Putamen (tissue), 1 donor: Measurements from ENCODE around the gene IL1F10.
"Not testable (repeated sequence)": the region's sequence is repeated elsewhere in the genome, so short reads cannot be mapped to it uniquely, and the experiment has no call there.

ENCODE experiments used
- DNase-seq: peaks from one replicate; pipeline ENCODE4 v3.0.0-alpha.2; 2016; ENCODE audit warnings: low spot score

Gene IL1F10

DNA sequence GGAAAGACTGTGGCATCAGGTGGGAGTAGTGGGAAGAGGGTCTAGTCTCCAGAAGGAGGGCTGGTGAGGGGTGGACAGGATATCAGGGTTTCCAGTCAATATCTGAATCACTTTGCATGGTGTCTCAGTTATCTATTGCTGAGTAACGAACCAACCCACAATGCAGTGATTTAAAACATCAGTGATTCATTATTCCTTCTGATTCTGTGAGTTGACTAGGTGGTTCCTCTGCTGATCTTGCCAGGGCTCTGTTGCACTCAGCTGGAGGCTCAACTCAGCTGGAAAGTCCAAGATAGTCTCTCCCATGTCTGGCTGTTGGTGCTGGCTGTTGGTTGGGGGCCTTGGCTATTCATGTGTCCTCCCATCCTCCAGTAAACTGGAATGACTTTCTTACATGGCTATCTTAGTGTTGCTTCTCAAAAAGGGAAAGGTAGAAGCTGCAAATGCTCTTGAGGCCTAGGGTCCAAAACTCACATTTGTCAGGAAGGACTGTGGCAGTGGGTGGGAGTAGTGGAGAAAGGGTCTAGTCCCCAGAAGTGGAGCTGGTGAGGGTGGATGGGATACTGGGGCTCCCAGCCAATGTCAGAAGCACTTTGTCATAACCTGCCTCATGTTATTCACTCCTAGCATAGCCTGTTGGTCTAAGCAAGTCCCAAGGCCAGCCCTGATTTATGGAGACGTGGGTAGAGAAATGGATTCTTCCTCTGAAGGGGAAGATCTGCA is 13.9 kb downstream of the IL1F10 start:
- DNase-seq = no peak

DNA sequence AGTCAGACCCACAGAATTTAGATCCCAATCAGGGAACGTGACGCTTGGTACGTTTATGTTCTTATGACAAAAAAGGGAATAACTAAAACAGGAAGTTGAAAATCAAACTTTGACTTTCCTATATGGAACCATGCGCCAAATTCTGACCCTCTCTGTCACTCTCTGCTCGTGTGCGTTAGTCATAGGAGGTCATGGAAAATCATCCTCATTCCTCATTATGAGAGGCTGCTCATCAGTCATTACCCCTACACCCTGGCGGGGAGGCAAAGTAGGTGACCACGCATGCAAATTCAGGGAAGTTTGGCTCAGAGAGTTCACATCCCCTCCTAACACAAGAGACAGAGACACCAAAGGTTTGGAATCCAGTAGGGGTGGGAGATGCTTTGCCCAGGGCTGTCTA is 15.5 kb downstream of the IL1F10 start:
- DNase-seq = no peak

GRCh38 chr2:113084249-113085000 is 16.7 kb downstream of the IL1F10 start:
- DNase-seq = no peak

DNA sequence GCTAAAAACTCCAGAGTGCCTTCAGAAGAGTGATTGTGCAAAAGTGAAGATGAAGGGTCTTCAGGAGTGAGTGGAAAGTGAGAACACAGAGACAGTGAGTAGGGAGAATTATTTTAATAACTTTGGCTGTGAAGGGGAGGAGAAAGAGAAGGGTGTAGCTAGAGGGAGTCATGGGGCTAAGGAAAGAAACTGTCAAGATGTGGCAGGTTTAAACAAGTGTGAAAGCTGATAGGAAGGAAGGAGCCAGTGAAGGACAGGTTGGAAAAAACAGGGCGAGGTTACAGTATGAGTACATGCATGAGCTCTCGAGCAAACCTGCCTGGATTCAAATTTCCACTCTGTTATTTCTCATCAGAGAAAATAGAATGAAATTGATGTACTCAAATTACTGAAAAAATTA is 17.8 kb downstream of the IL1F10 start:
- DNase-seq = no peak

- no peak for DNase-seq
Observed at GRCh38 chr2:113088213-113088992, 20.6 kb downstream of the IL1F10 start.

DNA sequence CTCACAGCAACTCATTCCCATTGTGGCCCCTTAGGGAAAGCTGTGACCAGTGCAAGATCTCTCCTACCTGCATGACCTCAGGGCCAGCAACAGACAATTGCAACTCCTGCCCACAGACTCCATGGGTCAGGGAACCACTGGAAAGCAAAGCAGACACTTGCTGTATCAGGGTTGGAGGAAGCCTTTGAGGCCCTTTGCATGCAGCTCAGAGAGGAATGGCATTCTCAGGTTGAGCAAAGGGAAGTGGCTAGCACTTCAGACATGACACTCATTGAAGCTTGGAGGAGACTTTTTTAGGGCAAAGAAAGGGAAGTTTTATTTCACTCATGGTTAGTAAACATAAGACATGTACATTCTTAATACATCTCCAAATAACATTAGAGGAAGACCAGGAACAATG is 22.1 kb downstream of the IL1F10 start:
- DNase-seq = no peak

GRCh38 chr2:113091231-113091896 is 23.6 kb downstream of the IL1F10 start:
- DNase-seq = no peak

GRCh38 chr2:113092864-113093612 is 25.3 kb downstream of the IL1F10 start:
- no peak for DNase-seq

GRCh38 chr2:113093613-113093977 is 25.8 kb downstream of the IL1F10 start:
- no peak for DNase-seq

- DNase-seq = not testable (repeated sequence)
Observed at GRCh38 chr2:113096306-113096705, 28.5 kb downstream of the IL1F10 start.

- not testable (repeated sequence) for DNase-seq
Observed at GRCh38 chr2:113096842-113097618, 29.3 kb downstream of the IL1F10 start.

DNA sequence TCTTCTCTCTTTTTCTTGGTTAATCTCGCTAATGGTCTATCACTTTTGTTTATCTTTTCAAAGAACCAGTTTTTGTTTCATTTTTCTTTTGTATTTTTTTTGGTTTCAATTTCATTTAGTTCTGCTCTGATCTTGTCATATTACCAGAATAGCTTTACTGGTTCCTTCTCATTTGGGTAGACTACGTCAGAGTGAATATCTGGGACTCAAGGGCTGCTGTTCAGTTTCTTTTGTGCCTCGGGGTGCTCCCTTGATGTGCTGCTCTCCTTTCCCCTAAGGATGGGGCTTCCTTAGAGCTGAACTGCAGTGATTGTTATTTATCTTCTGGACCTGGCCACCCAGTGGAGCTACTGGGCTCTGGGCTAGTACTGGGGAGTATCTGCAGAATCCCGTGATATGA is 30.3 kb downstream of the IL1F10 start:
- no peak for DNase-seq

- DNase-seq = no peak
Observed at GRCh38 chr2:113098532-113098931, 30.8 kb downstream of the IL1F10 start.

GRCh38 chr2:113102133-113102532 is 34.4 kb downstream of the IL1F10 start:
- DNase-seq = no peak

DNA sequence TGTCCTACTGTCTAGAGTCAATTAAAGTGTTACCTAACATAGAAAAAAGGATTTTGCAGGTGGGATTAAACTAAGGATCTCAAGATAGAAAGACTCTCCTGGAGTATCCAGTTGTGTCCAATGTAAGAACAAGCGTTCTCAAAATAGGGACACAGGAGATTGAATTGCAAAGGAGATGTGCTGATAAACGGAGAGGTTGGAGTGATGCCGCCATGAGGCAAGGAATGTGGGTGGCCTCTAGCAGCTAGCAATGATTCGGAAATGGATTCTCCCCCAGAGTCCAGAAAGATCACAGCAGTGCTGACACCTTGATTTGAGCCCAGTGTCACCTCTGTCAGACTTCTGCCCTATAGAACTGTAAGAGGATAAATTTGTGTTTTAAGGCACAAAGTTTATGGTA is 35.5 kb downstream of the IL1F10 start:
- DNase-seq = no peak

DNA sequence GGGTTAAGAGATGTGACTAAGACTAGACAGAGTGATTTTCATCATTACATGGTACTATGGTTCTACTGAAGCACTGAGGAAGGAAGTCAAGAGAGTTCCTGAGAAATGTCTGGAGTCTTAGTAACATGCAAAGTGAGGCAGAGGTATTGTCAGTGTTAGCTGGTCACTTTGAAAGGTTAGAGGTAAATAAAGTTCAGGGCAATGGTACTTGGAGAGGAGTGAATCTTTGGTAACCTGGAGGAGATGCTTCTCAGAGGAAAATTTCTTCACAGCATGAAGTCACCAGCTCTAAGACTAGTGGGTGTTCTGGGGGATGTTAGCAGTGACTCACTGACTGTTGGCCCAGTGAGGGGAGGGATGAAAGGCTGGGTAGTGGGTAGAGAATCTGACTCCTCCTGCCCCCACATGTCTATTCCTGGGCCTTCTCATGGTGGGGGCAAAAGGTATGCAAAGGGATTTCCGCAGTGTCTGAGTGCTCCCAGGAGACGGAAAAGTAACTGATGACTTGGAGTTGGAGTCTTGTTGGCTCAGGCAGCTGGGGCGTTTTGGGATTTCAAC is 36.4 kb downstream of the IL1F10 start:
- DNase-seq = peak; percentile 43

DNA sequence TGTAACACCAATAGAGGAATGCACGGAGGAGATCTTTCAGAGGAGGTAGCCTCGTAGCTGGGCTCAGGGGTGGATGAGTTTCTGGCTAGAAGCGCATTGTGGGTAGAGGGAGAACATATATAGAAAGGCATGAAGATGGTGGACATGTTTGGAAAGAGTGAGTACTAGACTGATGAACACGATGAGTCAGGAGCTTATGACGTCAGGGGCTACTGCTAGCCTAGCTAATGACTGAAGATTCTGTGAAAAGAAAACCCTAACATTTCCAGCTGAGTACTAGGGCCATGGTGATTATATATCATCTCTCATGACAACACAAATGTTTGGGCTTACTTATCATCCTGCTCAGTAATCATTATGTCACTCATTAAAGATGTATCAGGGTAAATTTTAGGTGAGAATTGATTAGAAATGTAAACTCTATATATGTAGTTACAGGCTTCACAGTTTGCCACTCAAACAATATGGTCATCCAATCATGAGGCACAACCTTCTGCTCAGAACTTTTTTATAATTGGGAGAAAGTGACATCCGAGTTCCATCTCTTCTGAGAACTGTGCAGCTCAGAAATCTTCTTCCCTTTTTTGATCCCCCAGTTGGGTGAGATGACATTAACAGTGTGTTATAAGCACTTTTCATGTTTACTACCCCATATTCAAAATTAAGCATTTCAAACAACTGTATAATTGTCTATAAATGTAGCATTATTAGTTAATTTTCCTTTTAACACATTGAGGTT is 37.4 kb downstream of the IL1F10 start:
- DNase-seq = no peak

- DNase-seq = no peak
Observed at GRCh38 chr2:113111121-113111520, 43.4 kb downstream of the IL1F10 start.

- no peak for DNase-seq
Observed at GRCh38 chr2:113111823-113112287, 44.1 kb downstream of the IL1F10 start.

GRCh38 chr2:113112441-113112840 is 44.7 kb downstream of the IL1F10 start:
- DNase-seq = no peak
